Liver (tissue), 9 donors: ENCODE results near the gene SLC2A8. TPM values are rescaled to one million over a fixed set of nuclear protein-coding genes. Genes with fewer than 3 reads are reported as not detected.

Experiments
- DNase-seq: peaks from one replicate; pipeline ENCODE4 v3.0.0-alpha.2; 2017; ENCODE audit warnings: low spot score
- H3K27ac ChIP-seq, 2 donors: one replicate each; pipeline ENCODE4 v1.7.0; 2013; ENCODE audit warnings: inconsistent platforms in 2 of 2, low read length in 2 of 2, control low read depth in 1 of 2, low read depth in 1 of 2, mild to moderate bottlenecking in 1 of 2
- H3K27me3 ChIP-seq, 4 donors: one replicate each; pipeline versions ENCODE4 v1.6.1 to v1.7.0; 2013; ENCODE audit warnings: low read length in 3 of 4, inconsistent platforms in 1 of 4, mild to moderate bottlenecking in 1 of 4, moderate library complexity in 1 of 4; ENCODE audit not compliant: control insufficient read depth in 4 of 4, insufficient read depth in 4 of 4
- H3K36me3 ChIP-seq, 4 donors: one replicate each; pipeline versions ENCODE4 v1.6.1 to v1.7.0; 2013; ENCODE audit warnings: low read length in 3 of 4, mild to moderate bottlenecking in 3 of 4, low read depth in 1 of 4, moderate library complexity in 1 of 4; ENCODE audit not compliant: control insufficient read depth in 4 of 4, insufficient read depth in 3 of 4
- H3K4me1 ChIP-seq, 4 donors: one replicate each; pipeline versions ENCODE4 v1.6.1 to v1.7.0; 2013; ENCODE audit warnings: low read length in 3 of 4, mild to moderate bottlenecking in 3 of 4, moderate library complexity in 1 of 4; ENCODE audit not compliant: control insufficient read depth in 4 of 4, insufficient read depth in 4 of 4
- H3K4me3 ChIP-seq, 3 donors: one replicate each; pipeline versions ENCODE4 v1.6.1 to v1.7.0; 2013; ENCODE audit warnings: low read length in 3 of 3, control low read depth in 1 of 3, low read depth in 1 of 3, mild to moderate bottlenecking in 1 of 3
- H3K9ac ChIP-seq, 2 donors: one replicate each; pipeline ENCODE4 v1.7.0; 2013; ENCODE audit warnings: low read length in 2 of 2, mild to moderate bottlenecking in 2 of 2, moderate library complexity in 2 of 2, control low read depth in 1 of 2, low read depth in 1 of 2
- H3K9me3 ChIP-seq, 4 donors: one replicate each; pipeline versions ENCODE4 v1.6.1 to v1.7.0; 2013; ENCODE audit warnings: low read length in 3 of 4; ENCODE audit not compliant: control insufficient read depth in 4 of 4
- EGR1 ChIP-seq, 2 donors: IDR thresholded peaks; 2 replicates each; pipeline ENCODE4 v1.6.1; 2016 to 2018; ENCODE audit warnings: antibody characterized with exemption in 2 of 2, low read depth in 2 of 2
- FOXA1 ChIP-seq: IDR thresholded peaks from 2 replicates; pipeline ENCODE4 v1.6.1; 2016; ENCODE audit warnings: antibody characterized with exemption
- FOXA2 ChIP-seq: IDR thresholded peaks from 2 replicates; pipeline ENCODE4 v1.6.1; 2016; ENCODE audit warnings: antibody characterized with exemption
- GABPA ChIP-seq, 2 donors: IDR thresholded peaks in 1 of 2; conservative IDR thresholded peaks in 1 of 2; 2 replicates each; pipeline ENCODE4 v1.6.1; 2016; ENCODE audit warnings: antibody characterized with exemption in 2 of 2, mild to moderate bottlenecking in 1 of 2, moderate library complexity in 1 of 2
- HNF4G ChIP-seq: IDR thresholded peaks from 2 replicates; pipeline ENCODE4 v1.6.1; 2016; ENCODE audit warnings: antibody characterized with exemption
- JUND ChIP-seq, 2 donors: IDR thresholded peaks; 2 replicates each; pipeline ENCODE4 v1.6.1; 2016; ENCODE audit warnings: antibody characterized with exemption in 2 of 2
- NR2F2 ChIP-seq: IDR thresholded peaks from 2 replicates; pipeline ENCODE4 v1.6.1; 2016; ENCODE audit warnings: antibody characterized with exemption
- RAD21 ChIP-seq, 2 donors: IDR thresholded peaks; 2 replicates each; pipeline ENCODE4 v1.6.1; 2016; ENCODE audit warnings: antibody characterized with exemption in 2 of 2, mild to moderate bottlenecking in 2 of 2
- SP1 ChIP-seq: IDR thresholded peaks from 2 replicates; pipeline ENCODE4 v1.6.1; 2018; ENCODE audit warnings: antibody characterized with exemption, mild to moderate bottlenecking
- TAF1 ChIP-seq: conservative IDR thresholded peaks from 2 replicates; pipeline ENCODE4 v1.6.1; 2016; ENCODE audit warnings: antibody characterized with exemption, mild to moderate bottlenecking
- WGBS: extraction: QIAGEN DNeasy Blood & Tissue Kit; methylation state at CpG from one replicate; pipeline ENCODE4 v1.1.7; 2013; 5-methylcytosine and 5-hydroxymethylcytosine counted together
- polyA plus RNA-seq, 2 donors: library from polyadenylated mRNA; stranded (reverse) in 1 of 2; unstranded in 1 of 2; fragments of 200-250 nt in 1 of 2; fragments of >200 nt in 1 of 2; fragmentation: Nextera tagmentation in 1 of 2; extraction: Ambion mirVana in 1 of 2; gene quantifications; one replicate each; pipeline versions ENCODE4 v1.2.1 to v1.2.3, GENCODE V29; 2013 to 2015
- total RNA-seq, 2 donors: library from RNA; depleted of rRNA; stranded (reverse); fragments of >200 nt; gene quantifications; one replicate each; pipeline ENCODE4 v1.2.3, GENCODE V29; 2014
- TF ChIP-seq, protein P1 (sequence below): fragments of 150-350 bp; IDR thresholded peaks from 2 replicates; pipeline ENCODE4 v1.5.1; 2017; ENCODE audit warnings: improper control_type of control experiment, low read depth, low read length; ENCODE audit not compliant: missing input control
- TF ChIP-seq, protein P2 (sequence below): IDR thresholded peaks from 2 replicates; pipeline ENCODE4 v1.6.1; 2016; ENCODE audit warnings: antibody characterized with exemption
- TF ChIP-seq, protein P3 (sequence below): IDR thresholded peaks from 2 replicates; pipeline ENCODE4 v1.6.1; 2016; ENCODE audit warnings: antibody characterized with exemption, mild to moderate bottlenecking
- TF ChIP-seq, protein P4 (sequence below): IDR thresholded peaks from 2 replicates; pipeline ENCODE4 v1.6.1; 2016; ENCODE audit warnings: antibody characterized with exemption
- donor health status: healthy.
- donor health status: healthy.
- donor health status: healthy.
- donor health status: healthy.
- donor health status: healthy.

Gene SLC2A8
- total and polyA plus RNA-seq, 4 donors, result 10.9 to 24.5 (median 19.9) TPM

DNA sequence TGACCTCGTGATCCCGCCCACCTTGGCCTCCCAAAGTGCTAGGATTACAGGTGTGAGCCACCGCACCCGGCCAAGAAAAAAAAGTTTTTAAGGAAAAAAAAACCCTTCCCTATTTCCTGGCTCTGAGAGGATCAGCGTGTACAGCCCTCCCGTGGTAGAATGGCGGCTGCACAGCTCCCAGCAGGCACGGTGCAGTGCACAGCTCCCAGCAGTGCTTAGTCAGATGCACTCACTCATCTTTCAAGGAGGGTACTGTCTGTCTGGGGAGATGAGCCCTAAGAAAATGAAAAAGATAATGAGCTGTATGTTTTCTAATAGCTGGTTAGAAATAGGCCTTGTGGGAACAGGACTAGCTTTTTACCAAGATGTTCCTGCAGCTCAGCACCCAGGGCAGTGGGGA, 36.7 kb upstream of the SLC2A8 start (continued):
- TF ChIP-seq, protein P1, sequence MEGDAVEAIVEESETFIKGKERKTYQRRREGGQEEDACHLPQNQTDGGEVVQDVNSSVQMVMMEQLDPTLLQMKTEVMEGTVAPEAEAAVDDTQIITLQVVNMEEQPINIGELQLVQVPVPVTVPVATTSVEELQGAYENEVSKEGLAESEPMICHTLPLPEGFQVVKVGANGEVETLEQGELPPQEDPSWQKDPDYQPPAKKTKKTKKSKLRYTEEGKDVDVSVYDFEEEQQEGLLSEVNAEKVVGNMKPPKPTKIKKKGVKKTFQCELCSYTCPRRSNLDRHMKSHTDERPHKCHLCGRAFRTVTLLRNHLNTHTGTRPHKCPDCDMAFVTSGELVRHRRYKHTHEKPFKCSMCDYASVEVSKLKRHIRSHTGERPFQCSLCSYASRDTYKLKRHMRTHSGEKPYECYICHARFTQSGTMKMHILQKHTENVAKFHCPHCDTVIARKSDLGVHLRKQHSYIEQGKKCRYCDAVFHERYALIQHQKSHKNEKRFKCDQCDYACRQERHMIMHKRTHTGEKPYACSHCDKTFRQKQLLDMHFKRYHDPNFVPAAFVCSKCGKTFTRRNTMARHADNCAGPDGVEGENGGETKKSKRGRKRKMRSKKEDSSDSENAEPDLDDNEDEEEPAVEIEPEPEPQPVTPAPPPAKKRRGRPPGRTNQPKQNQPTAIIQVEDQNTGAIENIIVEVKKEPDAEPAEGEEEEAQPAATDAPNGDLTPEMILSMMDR, result no peak
- TF ChIP-seq FOXA1, result no peak

DNA sequence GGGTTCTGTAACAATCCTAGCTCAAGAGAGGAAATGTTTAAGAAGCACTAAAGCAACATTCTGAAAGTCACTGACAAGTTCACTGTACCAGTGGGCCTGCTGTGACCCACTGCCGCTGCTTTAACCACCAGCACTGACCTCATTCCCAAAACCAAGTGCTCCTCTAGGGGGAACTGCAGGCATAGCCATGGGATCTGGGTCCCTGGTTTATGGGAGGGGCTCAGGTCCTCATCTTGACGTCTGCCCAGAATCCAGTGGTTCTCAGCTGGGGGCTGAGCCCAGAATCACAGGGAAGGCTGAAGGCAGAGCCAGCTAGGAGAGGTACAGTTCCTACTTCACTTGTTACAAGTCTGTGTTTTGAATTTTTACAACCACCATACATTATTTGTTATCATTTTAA, 36.1 kb upstream of the SLC2A8 start:
- Histone ChIP-seq H3K9ac (no peak overlapping the region), H3K27ac (no peak overlapping the region), H3K4me3 (no peak overlapping the region), H3K27me3 (no peaks in the 10 kb centered on the region), H3K9me3 (no peaks in the 10 kb centered on the region), H3K36me3 (peaks cover 0 to 10% (median 6%) of the 10 kb centered on the region in 4 donors), H3K4me1 (peaks cover 0 to 6% (median 2%) of the 10 kb centered on the region in 4 donors)
- DNase-seq, result no peak
- peak; percentile 10 to 48 for TF ChIP-seq RAD21 (IDR thresholded peaks at IDR 0.05)
- no peak for TF ChIP-seq GABPA (IDR thresholded peaks at IDR 0.05 in 1 of 2, conservative IDR thresholded peaks at IDR 0.05 in 1 of 2)
- WGBS, result 69% methylated on average over 2 of the region's 2 CpGs

DNA sequence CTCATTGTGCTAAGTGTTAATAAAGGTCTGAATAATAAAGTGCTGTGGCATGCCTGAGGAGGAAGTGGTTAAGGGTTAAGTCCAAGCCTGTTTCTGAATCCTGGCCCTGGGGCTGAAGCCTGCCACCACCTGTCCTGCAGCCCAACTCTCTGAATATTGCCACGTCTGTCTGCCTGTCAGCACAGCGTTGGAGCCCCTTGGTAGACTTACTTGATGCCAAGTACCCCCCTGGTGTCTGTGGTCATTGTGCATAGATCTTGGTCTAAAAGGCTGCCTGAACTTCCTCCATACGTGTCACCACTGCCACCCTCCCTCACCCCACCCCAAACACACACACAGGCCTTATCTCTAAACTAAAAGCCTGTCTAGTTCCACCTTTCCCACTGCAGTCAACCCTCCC, 35.4 kb upstream of the SLC2A8 start:
- Histone ChIP-seq H3K36me3 (peaks cover 0 to 9% (median 5%) of the 10 kb centered on the region in 4 donors), H3K27me3 (no peaks in the 10 kb centered on the region), H3K9me3 (no peaks in the 10 kb centered on the region), H3K27ac (no peak overlapping the region), H3K9ac (no peak overlapping the region), H3K4me3 (no peak overlapping the region), H3K4me1 (peaks cover 0 to 6% (median 2%) of the 10 kb centered on the region in 4 donors)
- 79% methylated on average over 3 of the region's 3 CpGs for WGBS
- no peak for TF ChIP-seq EGR1 (IDR thresholded peaks at IDR 0.05; ENCODE audit: low read depth in 2 of 2)
- TF ChIP-seq TAF1, result no peak
- TF ChIP-seq HNF4G, result no peak
- TF ChIP-seq JUND (IDR thresholded peaks at IDR 0.05), result no peak
- TF ChIP-seq NR2F2, result no peak
- TF ChIP-seq, protein P2, sequence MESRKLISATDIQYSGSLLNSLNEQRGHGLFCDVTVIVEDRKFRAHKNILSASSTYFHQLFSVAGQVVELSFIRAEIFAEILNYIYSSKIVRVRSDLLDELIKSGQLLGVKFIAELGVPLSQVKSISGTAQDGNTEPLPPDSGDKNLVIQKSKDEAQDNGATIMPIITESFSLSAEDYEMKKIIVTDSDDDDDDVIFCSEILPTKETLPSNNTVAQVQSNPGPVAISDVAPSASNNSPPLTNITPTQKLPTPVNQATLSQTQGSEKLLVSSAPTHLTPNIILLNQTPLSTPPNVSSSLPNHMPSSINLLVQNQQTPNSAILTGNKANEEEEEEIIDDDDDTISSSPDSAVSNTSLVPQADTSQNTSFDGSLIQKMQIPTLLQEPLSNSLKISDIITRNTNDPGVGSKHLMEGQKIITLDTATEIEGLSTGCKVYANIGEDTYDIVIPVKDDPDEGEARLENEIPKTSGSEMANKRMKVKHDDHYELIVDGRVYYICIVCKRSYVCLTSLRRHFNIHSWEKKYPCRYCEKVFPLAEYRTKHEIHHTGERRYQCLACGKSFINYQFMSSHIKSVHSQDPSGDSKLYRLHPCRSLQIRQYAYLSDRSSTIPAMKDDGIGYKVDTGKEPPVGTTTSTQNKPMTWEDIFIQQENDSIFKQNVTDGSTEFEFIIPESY, result no peak
- TF ChIP-seq SP1, result no peak
- TF ChIP-seq, protein P3, sequence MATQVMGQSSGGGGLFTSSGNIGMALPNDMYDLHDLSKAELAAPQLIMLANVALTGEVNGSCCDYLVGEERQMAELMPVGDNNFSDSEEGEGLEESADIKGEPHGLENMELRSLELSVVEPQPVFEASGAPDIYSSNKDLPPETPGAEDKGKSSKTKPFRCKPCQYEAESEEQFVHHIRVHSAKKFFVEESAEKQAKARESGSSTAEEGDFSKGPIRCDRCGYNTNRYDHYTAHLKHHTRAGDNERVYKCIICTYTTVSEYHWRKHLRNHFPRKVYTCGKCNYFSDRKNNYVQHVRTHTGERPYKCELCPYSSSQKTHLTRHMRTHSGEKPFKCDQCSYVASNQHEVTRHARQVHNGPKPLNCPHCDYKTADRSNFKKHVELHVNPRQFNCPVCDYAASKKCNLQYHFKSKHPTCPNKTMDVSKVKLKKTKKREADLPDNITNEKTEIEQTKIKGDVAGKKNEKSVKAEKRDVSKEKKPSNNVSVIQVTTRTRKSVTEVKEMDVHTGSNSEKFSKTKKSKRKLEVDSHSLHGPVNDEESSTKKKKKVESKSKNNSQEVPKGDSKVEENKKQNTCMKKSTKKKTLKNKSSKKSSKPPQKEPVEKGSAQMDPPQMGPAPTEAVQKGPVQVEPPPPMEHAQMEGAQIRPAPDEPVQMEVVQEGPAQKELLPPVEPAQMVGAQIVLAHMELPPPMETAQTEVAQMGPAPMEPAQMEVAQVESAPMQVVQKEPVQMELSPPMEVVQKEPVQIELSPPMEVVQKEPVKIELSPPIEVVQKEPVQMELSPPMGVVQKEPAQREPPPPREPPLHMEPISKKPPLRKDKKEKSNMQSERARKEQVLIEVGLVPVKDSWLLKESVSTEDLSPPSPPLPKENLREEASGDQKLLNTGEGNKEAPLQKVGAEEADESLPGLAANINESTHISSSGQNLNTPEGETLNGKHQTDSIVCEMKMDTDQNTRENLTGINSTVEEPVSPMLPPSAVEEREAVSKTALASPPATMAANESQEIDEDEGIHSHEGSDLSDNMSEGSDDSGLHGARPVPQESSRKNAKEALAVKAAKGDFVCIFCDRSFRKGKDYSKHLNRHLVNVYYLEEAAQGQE, result no peak
- TF ChIP-seq, protein P4, sequence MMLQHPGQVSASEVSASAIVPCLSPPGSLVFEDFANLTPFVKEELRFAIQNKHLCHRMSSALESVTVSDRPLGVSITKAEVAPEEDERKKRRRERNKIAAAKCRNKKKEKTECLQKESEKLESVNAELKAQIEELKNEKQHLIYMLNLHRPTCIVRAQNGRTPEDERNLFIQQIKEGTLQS, result no peak
- no peak for TF ChIP-seq FOXA2
- TF ChIP-seq, protein P1, result no peak
- no peak for DNase-seq
